ENCODE measurements around the gene TMPRSS4. TPM values are rescaled to one million over a fixed set of nuclear protein-coding genes. Genes with fewer than 3 reads are reported as not detected.

Gene TMPRSS4
- total RNA-seq, 3 donors from 2014 or later = 0.98 TPM; not detected in 2

GRCh38 chr11:118151431-118151830 lies 74.6 kb downstream of the TMPRSS4 start:
- TF ChIP-seq POLR2AphosphoS5 (IDR thresholded peaks at IDR 0.05) (no peak), POLR2A (IDR thresholded peaks at IDR 0.05) (no peak)
- TF ChIP-seq, protein P1, sequence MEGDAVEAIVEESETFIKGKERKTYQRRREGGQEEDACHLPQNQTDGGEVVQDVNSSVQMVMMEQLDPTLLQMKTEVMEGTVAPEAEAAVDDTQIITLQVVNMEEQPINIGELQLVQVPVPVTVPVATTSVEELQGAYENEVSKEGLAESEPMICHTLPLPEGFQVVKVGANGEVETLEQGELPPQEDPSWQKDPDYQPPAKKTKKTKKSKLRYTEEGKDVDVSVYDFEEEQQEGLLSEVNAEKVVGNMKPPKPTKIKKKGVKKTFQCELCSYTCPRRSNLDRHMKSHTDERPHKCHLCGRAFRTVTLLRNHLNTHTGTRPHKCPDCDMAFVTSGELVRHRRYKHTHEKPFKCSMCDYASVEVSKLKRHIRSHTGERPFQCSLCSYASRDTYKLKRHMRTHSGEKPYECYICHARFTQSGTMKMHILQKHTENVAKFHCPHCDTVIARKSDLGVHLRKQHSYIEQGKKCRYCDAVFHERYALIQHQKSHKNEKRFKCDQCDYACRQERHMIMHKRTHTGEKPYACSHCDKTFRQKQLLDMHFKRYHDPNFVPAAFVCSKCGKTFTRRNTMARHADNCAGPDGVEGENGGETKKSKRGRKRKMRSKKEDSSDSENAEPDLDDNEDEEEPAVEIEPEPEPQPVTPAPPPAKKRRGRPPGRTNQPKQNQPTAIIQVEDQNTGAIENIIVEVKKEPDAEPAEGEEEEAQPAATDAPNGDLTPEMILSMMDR (IDR thresholded peaks at IDR 0.05) = no peak
- intact Hi-C loops (cut with DNase I; ENCODE audit: low total_unique reads) = no loop called here
- H3K27me3 ChIP-seq = peaks cover 0 to 18% of the 10 kb centered on the region in 2 donors

DNA sequence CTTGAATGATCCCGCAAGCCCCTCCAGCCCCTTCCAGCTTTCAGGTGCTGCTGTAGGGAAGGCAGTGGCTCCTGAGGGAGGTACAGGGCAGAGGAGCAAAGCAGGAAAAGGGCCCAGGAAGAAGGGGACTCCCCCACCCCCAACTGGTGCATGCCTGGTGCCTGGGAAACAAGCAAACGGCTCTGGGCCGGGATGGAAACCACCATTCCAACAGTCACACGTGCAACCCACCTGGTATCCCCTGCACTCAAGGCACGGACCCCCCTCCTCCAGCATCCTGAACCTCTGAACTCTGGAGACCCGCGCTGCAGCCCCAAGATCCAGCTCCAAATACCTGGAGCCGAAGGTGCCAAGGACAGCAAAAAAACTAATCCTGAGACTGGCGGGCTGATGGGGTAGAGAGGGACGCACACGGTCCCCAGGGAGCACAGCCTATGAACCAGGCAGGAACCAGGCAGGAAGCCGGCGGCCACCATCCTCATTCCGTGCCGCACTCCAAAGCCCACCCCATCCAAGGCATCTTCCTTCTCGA lies 75.2 kb downstream of the TMPRSS4 start:
- Histone ChIP-seq H3K36me3 (no peaks in the 10 kb centered on the region), H3K27ac (peak overlapping the region; percentile 59 to 68), H3K27me3 (peaks cover 0 to 23% of the 10 kb centered on the region in 2 donors), H3K4me1 (peaks cover 0 to 6% of the 10 kb centered on the region in 2 donors), H3K4me3 (peak overlapping the region; percentile 45 to 71 (median 62)), H3K9me3 (no peaks in the 10 kb centered on the region)
- TF ChIP-seq POLR2AphosphoS5 (IDR thresholded peaks at IDR 0.05) (no peak), POLR2A (IDR thresholded peaks at IDR 0.05) (no peak)
- TF ChIP-seq, protein P1 (IDR thresholded peaks at IDR 0.05) = no peak
- intact Hi-C loops (cut with DNase I; ENCODE audit: low total_unique reads) = no loop called here
- DNase-seq (ENCODE audit: low spot score in 2 of 2) = no peak

More at GRCh38 chr11:118151431-118151830, 74.6 kb downstream of the TMPRSS4 start:
- H3K4me1 ChIP-seq = peaks cover 0 to 6% of the 10 kb centered on the region in 2 donors
- no peaks in the 10 kb centered on the region for H3K36me3 ChIP-seq
- DNase-seq (ENCODE audit: low spot score in 2 of 2) = no peak
- H3K27ac ChIP-seq = peak overlapping the region; percentile 59 to 68
- peak overlapping the region in 2 of 3 donors; percentile 5 to 62 for H3K4me3 ChIP-seq
- no peaks in the 10 kb centered on the region for H3K9me3 ChIP-seq

GRCh38 chr11:118152552-118153471 lies 75.9 kb downstream of the TMPRSS4 start, which contains the start of gene SCN4B:
TSS of gene SCN4B (minus strand) at chr11:118152823. CDS start at chr11:118152673, 150 bp downstream.
- Histone ChIP-seq H3K4me1 (peaks cover 0 to 6% of the 10 kb centered on the region in 2 donors), H3K4me3 (peak within 1 kb of the TSS; percentile 45 to 71 (median 62)), H3K9me3 (no peaks in the 10 kb centered on the region), H3K27ac (peak within 1 kb of the TSS; percentile 59 to 68), H3K36me3 (no peaks in the 10 kb centered on the region), H3K27me3 (peaks cover 0 to 29% of the 10 kb centered on the region in 2 donors)
- no peak for DNase-seq (ENCODE audit: low spot score in 2 of 2)
- no peak for TF ChIP-seq POLR2AphosphoS5 (IDR thresholded peaks at IDR 0.05)
- TF ChIP-seq, protein P1 (IDR thresholded peaks at IDR 0.05) = no peak
- TF ChIP-seq POLR2A (IDR thresholded peaks at IDR 0.05) = no peak
- intact Hi-C loops (cut with DNase I; ENCODE audit: low total_unique reads) = no loop called here

DNA sequence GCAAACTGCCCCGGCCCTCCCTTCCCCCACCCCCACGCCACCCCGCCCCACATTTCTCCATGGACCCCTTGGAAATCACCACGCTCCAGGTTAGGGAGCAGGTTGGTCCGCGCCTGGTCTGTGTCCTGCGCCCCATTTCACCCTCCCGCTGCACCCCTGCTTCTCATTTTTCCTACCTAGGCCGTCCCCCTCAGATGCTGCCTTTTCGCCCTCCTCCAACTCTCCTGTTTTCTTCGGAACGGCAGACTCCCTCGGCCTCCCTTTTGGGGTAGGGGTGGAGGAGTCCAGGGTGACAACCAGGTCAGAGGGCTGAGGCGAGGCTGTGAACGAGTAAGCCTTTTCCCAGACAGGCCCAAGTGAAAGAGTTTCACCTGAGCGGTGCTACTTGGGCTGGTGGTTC lies 76.6 kb downstream of the TMPRSS4 start:
- no peak for TF ChIP-seq POLR2A (IDR thresholded peaks at IDR 0.05)
- TF ChIP-seq, protein P1 (IDR thresholded peaks at IDR 0.05) = no peak
- TF ChIP-seq POLR2AphosphoS5 (IDR thresholded peaks at IDR 0.05) = no peak
- peak overlapping the region; percentile 45 to 71 (median 62) for H3K4me3 ChIP-seq
- H3K9me3 ChIP-seq = no peaks in the 10 kb centered on the region
- no peak for DNase-seq (ENCODE audit: low spot score in 2 of 2)
- peaks cover 0 to 29% of the 10 kb centered on the region in 2 donors for H3K27me3 ChIP-seq
- H3K4me1 ChIP-seq = peaks cover 0 to 6% of the 10 kb centered on the region in 2 donors
- no peak overlapping the region for H3K27ac ChIP-seq
- H3K36me3 ChIP-seq = no peaks in the 10 kb centered on the region
- intact Hi-C loops (cut with DNase I; ENCODE audit: low total_unique reads) = no loop called here

All from breast epithelium (tissue), 4 donors.